Calu3 (cell line): ENCODE measurements around the gene TRMU. TPM values are rescaled to one million over a fixed set of nuclear protein-coding genes. Genes with fewer than 3 reads are reported as not detected.
A peak's percentile ranks its signal among the peaks of the same experiment; 100 is the strongest.

ENCODE experiments used
- BruUV-seq: library from RNA; stranded (reverse); fragments of 400-500 nt; replicated peaks from 2 replicates; lab custom pipeline; 2021; lab: Mats Ljungman, UMichigan
- CTCF ChIA-PET: fragments of 300-600 bp; sonication (Branson Sonifier 250); formaldehyde crosslinking; loops from one replicate; lab custom pipeline; 2022; ENCODE audit warnings: antibody characterized with exemption; lab: Charles Lee
- DNase-seq: peaks from one replicate; pipeline ENCODE4 v3.0.0; 2022
- H3K27ac Mint-ChIP-seq: one replicate; pipeline ENCODE4 v1.8.0; 2022; ENCODE audit warnings: mixed read lengths; ENCODE audit not compliant: unreplicated experiment
- H3K27me3 Mint-ChIP-seq: one replicate; pipeline ENCODE4 v1.8.0; 2022; ENCODE audit warnings: mixed read lengths; ENCODE audit not compliant: unreplicated experiment
- H3K36me3 Mint-ChIP-seq: one replicate; pipeline ENCODE4 v1.8.0; 2022; ENCODE audit warnings: mild to moderate bottlenecking, moderate library complexity, mixed read lengths; ENCODE audit not compliant: insufficient read depth, unreplicated experiment
- H3K4me1 Mint-ChIP-seq: one replicate; pipeline ENCODE4 v1.8.0; 2022; ENCODE audit warnings: mild to moderate bottlenecking, low read depth, mixed read lengths; ENCODE audit not compliant: unreplicated experiment
- H3K4me3 Mint-ChIP-seq: one replicate; pipeline ENCODE4 v1.8.0; 2022; ENCODE audit warnings: mild to moderate bottlenecking, low read depth, moderate library complexity, mixed read lengths; ENCODE audit not compliant: unreplicated experiment
- H3K9me3 Mint-ChIP-seq: one replicate; pipeline ENCODE4 v1.8.0; 2022; ENCODE audit warnings: low read depth, mixed read lengths; ENCODE audit not compliant: unreplicated experiment
- intact Hi-C: fragments of 100-400 bp; cut with micrococcal nuclease; formaldehyde crosslinking; loops from one replicate; pipeline ENCODE4 v1.10.0; 2022; ENCODE audit not compliant: unreplicated experiment
- total RNA-seq: library from RNA; stranded (reverse); gene quantifications from 2 replicates; pipeline ENCODE4 v1.2.3, GENCODE V29; 2022
- TF ChIP-seq, protein P1 (sequence below): fragments of 200-600 bp; IDR thresholded peaks from one replicate; pipeline ENCODE4 v1.8.0; 2022; ENCODE audit warnings: antibody characterized with exemption; ENCODE audit not compliant: unreplicated experiment

The TRMU gene
- total RNA-seq, 1 experiment from 2014 or later = 79.6 TPM

DNA sequence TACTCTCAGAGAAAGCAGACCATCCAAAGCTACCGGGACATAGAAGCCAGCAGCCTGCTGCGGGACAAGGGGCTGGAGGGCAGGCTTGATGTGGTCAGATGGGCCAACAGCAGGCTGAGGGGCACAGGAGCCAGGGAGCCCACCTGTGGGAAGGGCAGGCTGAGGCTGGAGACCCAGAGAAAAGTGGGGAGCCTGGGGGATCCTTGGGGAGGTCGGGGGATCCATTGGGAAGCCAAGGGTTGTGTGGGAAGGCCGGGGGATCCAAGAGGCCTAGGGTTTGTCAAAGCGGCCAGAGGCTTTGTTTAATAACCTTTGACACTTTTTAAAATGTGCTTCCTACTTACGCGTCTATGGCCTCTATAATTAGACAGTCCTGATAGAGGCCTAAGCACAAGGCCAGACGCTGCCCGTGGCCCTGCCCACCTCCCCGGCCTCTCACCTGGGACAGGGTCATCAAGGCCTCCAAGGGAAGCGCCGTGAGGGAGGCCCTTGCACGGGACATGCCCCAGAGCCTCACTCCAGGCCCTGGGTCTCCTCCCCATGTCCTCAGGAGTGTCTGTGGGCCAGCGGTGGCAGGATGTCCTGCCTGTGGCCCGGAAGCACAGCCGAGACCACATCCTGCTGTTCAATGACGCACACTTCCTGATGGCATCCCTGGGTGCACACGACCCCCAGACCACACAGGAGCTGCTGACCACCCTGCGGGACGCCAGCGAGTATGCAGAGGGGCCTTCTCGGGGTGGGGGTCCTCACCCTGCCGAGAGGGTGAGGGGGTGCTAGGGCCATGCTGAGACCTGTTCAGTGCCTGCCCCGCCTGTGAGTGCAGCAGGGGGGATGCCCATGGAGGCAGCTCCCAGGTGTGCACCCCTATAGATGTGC, 47.4 kb upstream of the TRMU start:
- Mint-ChIP-seq H3K27ac (peak overlapping the region; percentile 27), H3K9me3 (peaks cover 3% of the 10 kb centered on the region), H3K36me3 (peaks cover 64% of the 10 kb centered on the region), H3K4me1 (no peaks in the 10 kb centered on the region), H3K4me3 (no peak overlapping the region), H3K27me3 (no peaks in the 10 kb centered on the region)
- CTCF ChIA-PET = no interaction called here
- TF ChIP-seq, protein P1, sequence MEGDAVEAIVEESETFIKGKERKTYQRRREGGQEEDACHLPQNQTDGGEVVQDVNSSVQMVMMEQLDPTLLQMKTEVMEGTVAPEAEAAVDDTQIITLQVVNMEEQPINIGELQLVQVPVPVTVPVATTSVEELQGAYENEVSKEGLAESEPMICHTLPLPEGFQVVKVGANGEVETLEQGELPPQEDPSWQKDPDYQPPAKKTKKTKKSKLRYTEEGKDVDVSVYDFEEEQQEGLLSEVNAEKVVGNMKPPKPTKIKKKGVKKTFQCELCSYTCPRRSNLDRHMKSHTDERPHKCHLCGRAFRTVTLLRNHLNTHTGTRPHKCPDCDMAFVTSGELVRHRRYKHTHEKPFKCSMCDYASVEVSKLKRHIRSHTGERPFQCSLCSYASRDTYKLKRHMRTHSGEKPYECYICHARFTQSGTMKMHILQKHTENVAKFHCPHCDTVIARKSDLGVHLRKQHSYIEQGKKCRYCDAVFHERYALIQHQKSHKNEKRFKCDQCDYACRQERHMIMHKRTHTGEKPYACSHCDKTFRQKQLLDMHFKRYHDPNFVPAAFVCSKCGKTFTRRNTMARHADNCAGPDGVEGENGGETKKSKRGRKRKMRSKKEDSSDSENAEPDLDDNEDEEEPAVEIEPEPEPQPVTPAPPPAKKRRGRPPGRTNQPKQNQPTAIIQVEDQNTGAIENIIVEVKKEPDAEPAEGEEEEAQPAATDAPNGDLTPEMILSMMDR = no peak
- intact Hi-C loops = no loop called here
- DNase-seq = no peak
- BruUV-seq = no TSS peak

DNA sequence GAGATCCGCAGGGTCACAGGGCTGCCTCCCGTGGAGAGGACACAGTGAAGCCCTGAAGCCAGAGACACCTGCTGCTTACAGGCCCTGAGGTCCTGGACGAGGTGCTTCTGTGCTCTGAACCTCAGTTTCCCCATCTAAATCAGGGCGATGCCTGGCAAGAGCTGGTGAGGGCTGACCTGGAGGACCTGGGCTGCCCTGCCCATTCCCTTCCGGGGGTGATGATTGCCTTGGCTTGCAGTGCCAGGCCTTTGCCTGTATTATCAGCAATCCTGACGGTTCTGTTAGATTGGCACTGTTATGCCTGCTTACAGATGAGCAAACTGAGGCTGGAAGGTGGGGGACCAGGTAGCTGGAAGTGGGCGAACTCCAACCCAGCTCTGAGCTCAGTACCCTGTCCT, 46.7 kb upstream of the TRMU start:
- TF ChIP-seq, protein P1 = no peak
- peaks cover 3% of the 10 kb centered on the region for H3K9me3 Mint-ChIP-seq
- intact Hi-C loops = no loop called here
- H3K27me3 Mint-ChIP-seq = no peaks in the 10 kb centered on the region
- H3K27ac Mint-ChIP-seq = no peak overlapping the region
- H3K4me3 Mint-ChIP-seq = no peak overlapping the region
- H3K4me1 Mint-ChIP-seq = no peaks in the 10 kb centered on the region
- BruUV-seq = no TSS peak
- DNase-seq = no peak
- peaks cover 72% of the 10 kb centered on the region for H3K36me3 Mint-ChIP-seq
- CTCF ChIA-PET = no interaction called here

GRCh38 chr22:46289244-46289891, 46.1 kb upstream of the TRMU start:
- H3K27ac Mint-ChIP-seq = no peak overlapping the region
- CTCF ChIA-PET = interaction anchor here (0.6 kb wide), 1 partner anchor 848 kb away, joined by 4 read pairs; no protein-coding TSS in a partner anchor

DNA sequence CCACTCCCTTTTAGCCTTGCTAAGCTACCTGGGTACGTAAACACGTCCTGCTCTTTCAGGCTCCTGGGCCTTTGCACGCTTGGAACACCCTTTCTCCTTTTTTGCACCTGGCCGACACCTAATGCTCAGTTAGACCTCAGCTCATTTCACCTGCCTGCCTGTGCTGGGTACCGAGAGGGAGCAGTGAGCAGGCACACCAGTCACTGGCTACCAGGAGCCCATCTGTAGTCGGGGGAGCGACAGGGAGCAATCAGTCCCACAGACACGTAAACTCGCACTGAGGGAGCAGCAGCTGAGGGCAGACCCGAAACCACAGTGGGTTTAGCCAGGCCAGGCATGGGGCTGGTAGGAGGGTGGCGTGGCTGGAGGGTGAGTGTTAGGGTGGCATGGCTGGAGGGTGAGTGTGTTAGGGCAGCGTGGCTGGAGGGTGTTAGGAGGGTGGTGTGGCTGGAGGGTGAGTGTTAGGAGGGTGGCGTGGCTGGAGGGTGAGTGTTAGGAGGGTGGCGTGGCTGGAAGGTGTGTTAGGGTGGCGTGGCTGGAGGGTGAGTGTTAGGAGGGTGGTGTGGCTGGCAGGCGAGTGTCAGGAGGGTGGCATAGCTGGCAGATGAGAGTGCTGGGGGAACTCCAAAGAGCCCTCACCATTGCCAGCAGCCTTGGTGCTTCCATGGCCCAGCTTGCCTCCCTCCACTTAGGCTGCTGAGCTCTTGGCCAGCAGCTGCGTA, 45.2 kb upstream of the TRMU start:
- BruUV-seq = no TSS peak
- Mint-ChIP-seq H3K27me3 (no peaks in the 10 kb centered on the region), H3K9me3 (peaks cover 3% of the 10 kb centered on the region), H3K36me3 (peaks cover 63% of the 10 kb centered on the region), H3K27ac (no peak overlapping the region), H3K4me3 (no peak overlapping the region), H3K4me1 (no peaks in the 10 kb centered on the region)
- DNase-seq = no peak
- intact Hi-C loops = no loop called here
- TF ChIP-seq, protein P1 = no peak
- CTCF ChIA-PET = interaction anchor here (0.6 kb wide), 1 partner anchor 849 kb away, joined by 4 read pairs; no protein-coding TSS in a partner anchor

More at GRCh38 chr22:46289244-46289891, 46.1 kb upstream of the TRMU start:
- no peak for DNase-seq
- no peaks in the 10 kb centered on the region for H3K4me1 Mint-ChIP-seq
- H3K9me3 Mint-ChIP-seq = peaks cover 3% of the 10 kb centered on the region
- no peaks in the 10 kb centered on the region for H3K27me3 Mint-ChIP-seq
- TF ChIP-seq, protein P1 = no peak
- intact Hi-C loops = no loop called here
- no peak overlapping the region for H3K4me3 Mint-ChIP-seq
- BruUV-seq = no TSS peak
- peaks cover 70% of the 10 kb centered on the region for H3K36me3 Mint-ChIP-seq
